ENCODE data around the gene MAN2B1.

The MAN2B1 gene

DNA sequence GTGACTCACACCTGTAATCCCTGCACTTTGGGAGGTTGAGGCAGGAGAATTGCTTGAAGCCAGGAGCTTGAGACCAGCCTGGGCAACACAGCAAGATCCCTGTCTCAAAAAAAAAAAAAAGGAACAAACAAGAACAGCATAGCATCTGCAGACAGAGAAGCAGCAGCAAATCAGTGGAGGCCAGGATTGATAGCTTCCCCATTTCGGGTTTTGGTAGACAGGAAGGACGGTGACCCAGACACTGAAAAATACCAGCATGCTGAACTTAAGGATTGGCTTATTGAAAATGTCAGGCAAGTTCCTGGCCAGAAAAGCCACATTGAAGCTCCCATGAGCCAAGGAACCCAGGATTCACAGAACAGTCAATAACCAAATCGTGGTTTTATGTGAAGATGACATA lies 58.9 kb downstream of the MAN2B1 start:
- no peak for DNase-seq (ENCODE audit: low read depth)
- no peak overlapping the region for H3K4me3 ChIP-seq (ENCODE audit: control insufficient read depth, low read depth, low read length)
- TF ChIP-seq, protein P1, sequence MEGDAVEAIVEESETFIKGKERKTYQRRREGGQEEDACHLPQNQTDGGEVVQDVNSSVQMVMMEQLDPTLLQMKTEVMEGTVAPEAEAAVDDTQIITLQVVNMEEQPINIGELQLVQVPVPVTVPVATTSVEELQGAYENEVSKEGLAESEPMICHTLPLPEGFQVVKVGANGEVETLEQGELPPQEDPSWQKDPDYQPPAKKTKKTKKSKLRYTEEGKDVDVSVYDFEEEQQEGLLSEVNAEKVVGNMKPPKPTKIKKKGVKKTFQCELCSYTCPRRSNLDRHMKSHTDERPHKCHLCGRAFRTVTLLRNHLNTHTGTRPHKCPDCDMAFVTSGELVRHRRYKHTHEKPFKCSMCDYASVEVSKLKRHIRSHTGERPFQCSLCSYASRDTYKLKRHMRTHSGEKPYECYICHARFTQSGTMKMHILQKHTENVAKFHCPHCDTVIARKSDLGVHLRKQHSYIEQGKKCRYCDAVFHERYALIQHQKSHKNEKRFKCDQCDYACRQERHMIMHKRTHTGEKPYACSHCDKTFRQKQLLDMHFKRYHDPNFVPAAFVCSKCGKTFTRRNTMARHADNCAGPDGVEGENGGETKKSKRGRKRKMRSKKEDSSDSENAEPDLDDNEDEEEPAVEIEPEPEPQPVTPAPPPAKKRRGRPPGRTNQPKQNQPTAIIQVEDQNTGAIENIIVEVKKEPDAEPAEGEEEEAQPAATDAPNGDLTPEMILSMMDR (IDR thresholded peaks at IDR 0.05; ENCODE audit: control insufficient read depth, insufficient read depth, low read depth, low read length, missing control alignments): no peak

DNA sequence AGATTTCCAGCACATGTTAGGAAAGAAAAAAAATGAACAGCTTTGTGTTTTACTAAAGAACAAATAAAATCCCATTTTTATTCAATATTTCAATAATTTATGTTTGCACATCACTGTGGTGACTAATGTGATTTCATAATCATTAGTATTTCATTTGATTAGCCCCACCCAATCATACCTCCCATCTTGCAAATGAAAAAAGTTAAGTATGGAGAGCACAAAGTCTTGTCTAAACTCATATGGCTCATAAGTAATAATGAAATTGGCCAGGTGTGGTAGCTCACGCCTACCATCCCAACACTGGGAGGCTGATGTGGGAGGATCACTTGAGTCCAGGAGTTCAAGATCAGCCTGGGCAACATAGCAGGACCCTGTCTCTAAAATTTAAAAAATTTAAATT lies 59.7 kb downstream of the MAN2B1 start:
- H3K4me3 ChIP-seq (ENCODE audit: control insufficient read depth, low read depth, low read length): no peak overlapping the region
- TF ChIP-seq, protein P1 (IDR thresholded peaks at IDR 0.05; ENCODE audit: control insufficient read depth, insufficient read depth, low read depth, low read length, missing control alignments): no peak
- DNase-seq (ENCODE audit: low read depth): no peak

DNA sequence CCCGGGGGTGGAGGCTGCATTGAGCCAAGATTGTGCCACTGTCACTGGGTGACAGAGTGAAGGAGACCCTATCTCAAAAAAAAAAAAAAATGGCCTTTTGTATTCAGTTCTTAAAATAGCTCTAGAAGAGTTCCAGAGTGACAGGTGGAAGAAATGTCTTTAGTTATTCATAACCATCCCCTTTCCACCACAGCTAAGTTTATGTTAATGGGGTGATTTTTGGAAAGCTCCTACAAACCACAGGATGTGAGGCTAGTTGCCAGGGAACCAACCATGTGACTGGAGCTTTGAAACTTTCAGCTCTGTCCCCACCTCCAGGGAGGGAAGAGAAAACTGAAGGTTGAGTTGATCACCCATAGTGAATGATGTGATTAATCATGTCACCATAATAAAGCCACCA lies 62.8 kb downstream of the MAN2B1 start:
- TF ChIP-seq, protein P1 (IDR thresholded peaks at IDR 0.05; ENCODE audit: control insufficient read depth, insufficient read depth, low read depth, low read length, missing control alignments): no peak
- H3K4me3 ChIP-seq (ENCODE audit: control insufficient read depth, low read depth, low read length): no peak overlapping the region
- no peak for DNase-seq (ENCODE audit: low read depth)

DNA sequence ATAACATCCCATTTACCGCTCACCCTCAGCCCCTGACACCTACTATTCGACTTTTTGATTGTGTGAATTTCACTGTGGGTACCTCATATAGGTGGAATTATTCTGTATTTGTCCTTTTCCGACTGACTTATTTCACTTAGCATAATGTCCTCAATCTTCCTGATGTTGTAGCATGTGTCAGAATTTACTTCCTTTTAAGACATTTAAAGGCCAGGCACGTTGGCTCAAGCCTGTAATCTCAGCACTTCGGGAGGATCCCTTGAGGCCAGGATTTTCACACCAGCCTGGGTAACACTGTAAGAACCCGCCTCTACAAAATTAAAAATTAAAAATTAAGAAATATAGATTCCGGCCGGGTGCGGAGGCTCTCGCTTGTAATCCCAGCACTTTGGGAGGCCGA lies 68.9 kb downstream of the MAN2B1 start:
- TF ChIP-seq, protein P1 (IDR thresholded peaks at IDR 0.05; ENCODE audit: control insufficient read depth, insufficient read depth, low read depth, low read length, missing control alignments): no peak
- DNase-seq (ENCODE audit: low read depth): no peak
- no peak overlapping the region for H3K4me3 ChIP-seq (ENCODE audit: control insufficient read depth, low read depth, low read length)

DNA sequence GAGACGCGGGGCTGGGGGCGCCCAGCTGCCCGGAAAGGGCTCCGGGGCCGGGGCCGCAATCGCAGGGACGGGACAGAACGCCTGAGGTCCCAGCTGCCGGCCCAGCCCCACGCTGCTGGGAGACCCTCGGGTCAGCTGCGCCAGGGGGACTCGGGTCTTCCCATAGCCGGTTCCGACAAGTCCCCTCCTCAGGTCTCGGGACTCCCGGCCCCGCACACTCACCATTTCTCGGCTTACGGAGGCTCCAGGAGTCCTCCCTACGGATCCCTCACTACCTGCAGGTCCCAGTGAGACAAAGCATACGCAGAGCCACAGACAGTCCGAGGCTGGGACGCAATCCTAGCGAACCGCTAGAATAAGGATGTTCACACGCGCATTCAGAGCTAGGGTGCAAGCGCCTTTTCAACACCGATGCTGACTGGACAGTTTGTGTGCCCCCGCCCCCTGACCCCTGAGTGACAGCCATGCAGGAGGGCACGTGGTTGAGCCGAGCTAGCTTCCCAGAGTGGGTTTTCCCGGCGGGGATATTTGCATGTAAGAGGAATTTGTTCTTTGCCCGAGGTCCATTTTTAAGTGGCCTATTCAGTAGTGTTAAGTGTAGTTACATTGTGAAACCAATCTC lies 69.5 kb downstream of the MAN2B1 start:
- no peak for DNase-seq (ENCODE audit: low read depth)
- no peak overlapping the region for H3K4me3 ChIP-seq (ENCODE audit: control insufficient read depth, low read depth, low read length)
- TF ChIP-seq, protein P1 (IDR thresholded peaks at IDR 0.05; ENCODE audit: control insufficient read depth, insufficient read depth, low read depth, low read length, missing control alignments): no peak

Data from AG09309 (cell line).